AG10803 (cell line): ENCODE results near the gene GPD1L.
"Not testable (repeated sequence)": the region's sequence is repeated elsewhere in the genome, so short reads cannot be mapped to it uniquely, and the experiment has no call there.

Source experiments
- DNase-seq: peaks from one replicate; pipeline ENCODE4 v3.0.0; 2010; ENCODE audit warnings: low read depth
- H3K4me3 ChIP-seq: 2 replicates; pipeline ENCODE4 v1.5.1; 2011; ENCODE audit warnings: mild to moderate bottlenecking, low read length, control low read depth
- TF ChIP-seq, protein P1 (sequence below): conservative IDR thresholded peaks from 2 replicates; pipeline ENCODE4 v1.5.1; 2011; ENCODE audit warnings: mild to moderate bottlenecking, low read length, control low read depth, inconsistent platforms

The GPD1L gene

DNA sequence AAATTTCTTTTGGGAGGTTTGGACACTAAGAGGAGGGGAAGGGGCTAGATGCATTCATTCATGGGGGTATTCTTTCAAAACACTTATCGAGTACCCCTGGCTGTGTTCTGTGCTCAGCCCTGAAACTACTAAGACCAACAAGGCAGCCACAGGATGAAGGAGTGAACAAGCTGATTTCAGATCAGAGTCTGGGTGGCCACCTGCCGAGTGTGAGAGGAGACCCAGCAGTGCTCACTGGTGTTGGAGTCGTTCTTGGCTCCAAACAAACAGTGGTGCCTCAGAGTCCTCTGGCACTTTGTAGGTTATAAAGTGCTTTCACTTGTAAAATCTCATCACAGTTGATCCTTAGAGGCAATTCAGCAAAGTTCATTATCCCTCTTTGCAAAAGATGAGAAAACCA is 83.3 kb downstream of the GPD1L start:
- TF ChIP-seq, protein P1, sequence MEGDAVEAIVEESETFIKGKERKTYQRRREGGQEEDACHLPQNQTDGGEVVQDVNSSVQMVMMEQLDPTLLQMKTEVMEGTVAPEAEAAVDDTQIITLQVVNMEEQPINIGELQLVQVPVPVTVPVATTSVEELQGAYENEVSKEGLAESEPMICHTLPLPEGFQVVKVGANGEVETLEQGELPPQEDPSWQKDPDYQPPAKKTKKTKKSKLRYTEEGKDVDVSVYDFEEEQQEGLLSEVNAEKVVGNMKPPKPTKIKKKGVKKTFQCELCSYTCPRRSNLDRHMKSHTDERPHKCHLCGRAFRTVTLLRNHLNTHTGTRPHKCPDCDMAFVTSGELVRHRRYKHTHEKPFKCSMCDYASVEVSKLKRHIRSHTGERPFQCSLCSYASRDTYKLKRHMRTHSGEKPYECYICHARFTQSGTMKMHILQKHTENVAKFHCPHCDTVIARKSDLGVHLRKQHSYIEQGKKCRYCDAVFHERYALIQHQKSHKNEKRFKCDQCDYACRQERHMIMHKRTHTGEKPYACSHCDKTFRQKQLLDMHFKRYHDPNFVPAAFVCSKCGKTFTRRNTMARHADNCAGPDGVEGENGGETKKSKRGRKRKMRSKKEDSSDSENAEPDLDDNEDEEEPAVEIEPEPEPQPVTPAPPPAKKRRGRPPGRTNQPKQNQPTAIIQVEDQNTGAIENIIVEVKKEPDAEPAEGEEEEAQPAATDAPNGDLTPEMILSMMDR: no peak
- no peak overlapping the region for H3K4me3 ChIP-seq
- DNase-seq: no peak

DNA sequence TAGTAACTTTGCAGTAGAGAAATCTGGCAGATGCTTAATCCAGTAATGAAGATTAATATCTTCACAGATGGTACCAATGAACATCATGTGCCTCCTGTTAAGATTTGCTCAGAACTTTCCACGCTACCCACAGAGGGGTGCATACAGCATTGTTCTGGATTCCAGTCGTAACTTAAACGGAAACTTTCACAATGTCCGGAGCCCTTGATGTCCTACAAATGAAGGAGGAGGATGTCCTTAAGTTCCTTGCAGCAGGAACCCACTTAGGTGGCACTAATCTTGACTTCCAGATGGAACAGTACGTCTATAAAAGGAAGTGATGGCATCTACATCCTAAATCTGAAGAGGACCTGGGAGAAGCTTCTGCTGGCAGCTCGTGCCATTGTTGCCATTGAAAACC is 84.1 kb downstream of the GPD1L start:
- DNase-seq: peak; percentile 4

DNA sequence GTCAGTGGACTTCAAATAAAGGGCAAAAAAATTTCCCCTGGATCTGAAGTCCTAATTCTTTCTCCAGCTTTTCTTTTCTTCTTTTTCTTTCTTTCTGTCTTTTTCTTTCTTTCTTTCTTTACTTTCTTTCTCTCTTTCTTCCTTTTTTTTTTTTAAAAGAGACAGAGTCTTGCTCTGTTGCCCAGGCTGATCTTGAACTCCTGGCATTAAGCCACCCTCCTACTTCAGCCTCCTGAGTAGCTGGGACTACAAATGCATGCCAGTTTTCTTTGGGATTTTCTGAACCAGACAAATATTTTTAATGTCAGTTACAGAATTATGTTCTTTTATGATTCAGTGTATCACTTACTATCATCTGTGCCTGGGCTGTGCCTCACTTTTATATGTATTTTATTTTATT is 86.7 kb downstream of the GPD1L start:
- H3K4me3 ChIP-seq: no peak overlapping the region
- TF ChIP-seq, protein P1: no peak
- DNase-seq: no peak

More for the DNA sequence above, 84.1 kb downstream of the GPD1L start:
- not testable (repeated sequence) for H3K4me3 ChIP-seq

DNA sequence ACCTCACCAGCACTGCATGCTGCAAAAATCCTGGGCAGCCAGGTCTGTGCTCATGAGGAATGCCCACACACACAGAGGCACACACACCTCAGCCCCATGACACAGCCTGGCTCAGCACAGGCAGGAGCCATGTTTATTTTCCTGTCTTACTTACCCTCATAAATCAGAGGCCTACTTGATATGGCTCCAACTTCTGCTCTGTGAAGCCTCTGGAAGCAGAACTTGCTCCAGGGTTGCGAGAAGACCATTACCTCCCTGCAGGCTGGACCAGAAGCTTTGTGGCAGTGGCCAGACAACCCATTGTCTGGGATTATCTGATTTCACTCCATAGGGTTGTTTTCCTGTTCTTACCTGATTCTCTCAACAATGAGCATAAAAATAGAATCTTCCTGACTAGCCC is 88.2 kb downstream of the GPD1L start:
- no peak for DNase-seq
- no peak overlapping the region for H3K4me3 ChIP-seq
- TF ChIP-seq, protein P1: no peak

DNA sequence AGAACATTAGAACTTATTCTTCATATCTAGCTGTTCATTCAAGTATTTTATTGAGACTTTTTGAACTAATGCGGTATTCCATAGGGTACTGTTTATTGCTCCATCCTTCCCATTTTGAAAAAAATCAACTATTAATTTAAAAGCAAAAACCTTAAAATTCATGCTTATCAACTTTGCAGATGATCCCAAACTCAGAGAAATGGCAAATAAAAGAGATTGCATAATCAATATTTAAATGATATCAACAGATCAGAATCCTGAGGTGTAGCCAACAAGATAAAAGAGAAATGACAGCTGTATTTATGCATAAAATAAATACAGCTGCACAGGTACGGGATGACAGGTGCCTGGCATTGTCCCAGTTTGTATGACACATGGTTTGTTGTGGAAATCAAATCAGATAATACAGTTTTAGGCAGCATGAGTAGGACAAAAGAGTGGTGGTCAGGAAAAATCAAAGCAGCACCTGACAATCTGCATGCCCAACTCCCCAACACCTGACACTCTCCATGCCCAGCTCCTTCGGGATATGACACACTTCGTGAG is 89.6 kb downstream of the GPD1L start:
- TF ChIP-seq, protein P1: no peak
- DNase-seq: no peak

DNA sequence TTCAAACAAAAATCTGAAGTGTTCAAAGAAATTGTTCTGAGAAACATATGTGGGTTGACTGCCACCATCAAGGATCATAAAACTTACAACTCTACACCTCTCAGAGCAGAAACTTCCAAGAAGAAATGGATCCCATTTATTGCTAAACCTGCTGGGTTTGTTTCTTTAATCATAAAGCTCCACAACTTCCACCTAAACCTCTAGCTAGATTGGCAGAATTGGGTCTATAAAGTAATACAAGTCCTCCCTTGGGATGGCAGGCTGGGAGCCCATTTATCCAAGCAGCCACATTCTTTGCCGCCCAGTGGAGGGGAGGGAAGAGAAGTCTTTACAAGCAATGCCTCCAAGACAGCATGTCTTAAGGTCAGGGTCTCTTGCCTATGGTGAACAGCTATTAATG is 91.6 kb downstream of the GPD1L start:
- H3K4me3 ChIP-seq: no peak overlapping the region
- DNase-seq: no peak
- TF ChIP-seq, protein P1: no peak

More for the DNA sequence above, 89.6 kb downstream of the GPD1L start:
- H3K4me3 ChIP-seq: no peak overlapping the region

DNA sequence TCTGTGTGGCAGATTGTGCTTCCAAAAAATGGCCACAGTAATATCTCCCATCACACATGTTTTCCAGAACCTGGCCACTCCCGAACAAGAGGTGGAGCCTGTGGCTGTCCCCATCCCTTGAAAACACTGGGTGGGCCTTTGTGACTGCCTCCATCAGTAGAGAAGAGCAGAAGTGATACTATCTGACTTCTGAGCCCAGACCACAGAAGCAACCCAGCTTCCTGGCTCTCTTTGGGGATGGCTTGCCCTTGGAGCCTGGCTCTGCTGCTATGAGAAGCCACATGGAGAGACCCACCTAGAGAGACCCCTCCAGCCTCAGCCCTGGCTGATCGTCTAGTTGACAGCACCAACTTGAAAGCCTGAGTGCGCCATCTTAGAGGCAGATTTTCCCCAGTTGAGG is 92.3 kb downstream of the GPD1L start:
- DNase-seq: no peak
- TF ChIP-seq, protein P1: no peak
- H3K4me3 ChIP-seq: no peak overlapping the region

DNA sequence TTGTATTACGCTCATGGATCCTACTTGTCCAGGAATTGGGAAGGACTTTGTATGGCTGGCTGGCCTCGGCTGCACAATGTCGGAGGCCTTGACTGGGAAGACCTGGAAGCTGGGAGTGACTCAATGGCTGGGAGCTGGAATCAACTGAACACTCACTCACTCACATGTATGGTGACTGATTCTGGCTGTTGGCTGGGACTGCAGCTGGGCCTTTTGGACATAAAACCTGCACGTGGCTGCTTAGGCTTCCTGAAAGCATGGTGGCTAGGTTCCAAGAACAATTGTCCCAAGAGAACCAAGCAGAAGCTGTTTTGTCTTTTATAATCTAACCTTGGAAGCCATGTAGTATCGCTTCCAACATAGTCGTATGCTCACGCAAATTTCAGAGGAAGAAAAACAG is 94.1 kb downstream of the GPD1L start:
- DNase-seq: no peak

More for the DNA sequence above, 94.1 kb downstream of the GPD1L start:
- TF ChIP-seq, protein P1: no peak
- H3K4me3 ChIP-seq: no peak overlapping the region
